CD4-positive, alpha-beta T cell treated with Interleukin-6 at 100 ng/mL for 8 hours (primary cell): ENCODE results near the gene PPL.
"Not testable (repeated sequence)": the region's sequence is repeated elsewhere in the genome, so short reads cannot be mapped to it uniquely, and the experiment has no call there.

ENCODE experiments used
- DNase-seq: peaks from one replicate; pipeline ENCODE4 v3.0.0-alpha.2; 2020; ENCODE audit warnings: mixed read lengths, low spot score

Gene PPL

GRCh38 chr16:4904942-4905615 is 31.9 kb downstream of the PPL start:
- DNase-seq, result no peak

- no peak for DNase-seq
Observed at GRCh38 chr16:4904108-4904941, 32.6 kb downstream of the PPL start.

DNA sequence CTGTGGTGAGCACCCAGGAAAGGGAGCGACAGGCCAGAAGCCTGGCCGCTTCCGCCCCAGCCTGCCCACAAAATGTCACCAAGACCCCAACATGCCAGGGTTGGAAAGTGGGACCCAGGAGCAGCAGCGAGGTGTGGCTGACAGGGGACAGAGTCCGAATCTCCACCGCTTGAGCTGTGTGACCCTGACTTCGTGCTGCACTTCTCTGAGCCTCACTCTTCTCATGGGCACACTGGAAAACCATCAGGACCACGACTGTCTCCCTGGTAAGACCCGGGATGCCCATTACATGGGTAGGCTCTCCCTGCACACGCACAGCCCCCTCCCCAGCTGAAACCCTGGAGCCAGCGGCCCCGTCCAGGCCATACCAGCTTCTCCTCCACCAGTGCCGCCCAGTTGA is 34.9 kb downstream of the PPL start:
- no peak for DNase-seq

DNA sequence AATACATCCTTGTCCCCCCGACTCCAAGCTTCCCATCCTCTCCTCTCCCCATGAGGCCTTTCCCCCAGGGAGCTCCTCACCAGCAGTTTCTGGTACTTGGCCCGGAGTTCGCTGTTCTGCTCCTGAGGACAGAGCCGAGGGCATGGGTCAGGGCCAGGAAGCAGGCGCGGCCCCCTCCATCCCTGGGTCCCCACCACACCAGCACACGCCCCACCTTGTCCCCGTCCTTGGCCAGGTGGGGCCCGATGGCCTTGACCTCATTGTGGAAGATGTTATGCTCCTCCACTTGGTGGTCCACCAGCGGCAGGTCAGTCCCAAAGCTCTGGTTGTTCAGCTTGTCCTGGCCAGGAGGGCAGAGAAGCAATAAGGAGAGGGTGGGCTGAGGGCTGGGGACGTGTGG is 36.2 kb downstream of the PPL start:
- no peak for DNase-seq

DNA sequence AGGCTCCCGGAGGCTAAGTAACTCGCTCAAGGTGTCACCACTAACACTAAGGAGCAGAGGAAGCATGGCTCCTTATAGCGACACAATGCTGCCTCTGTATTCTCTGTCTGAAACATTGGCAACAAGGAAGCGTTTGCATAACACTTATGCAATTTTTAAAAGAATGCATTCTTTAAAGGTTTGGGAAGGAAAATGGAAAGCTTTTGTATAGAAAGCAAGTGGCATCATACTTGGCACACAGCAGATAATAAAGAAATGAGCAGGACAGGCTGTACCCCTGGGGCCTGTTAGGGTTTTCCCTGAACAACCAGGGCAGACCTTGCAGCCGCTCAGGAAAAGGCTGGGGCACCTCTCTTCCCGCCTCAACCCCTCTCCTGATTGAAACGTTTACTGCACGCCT is 36.9 kb downstream of the PPL start:
- DNase-seq, result no peak

GRCh38 chr16:4899474-4899846 is 37.5 kb downstream of the PPL start:
- no peak for DNase-seq

- DNase-seq, result no peak
Observed at GRCh38 chr16:4898811-4899473, 38.0 kb downstream of the PPL start.

DNA sequence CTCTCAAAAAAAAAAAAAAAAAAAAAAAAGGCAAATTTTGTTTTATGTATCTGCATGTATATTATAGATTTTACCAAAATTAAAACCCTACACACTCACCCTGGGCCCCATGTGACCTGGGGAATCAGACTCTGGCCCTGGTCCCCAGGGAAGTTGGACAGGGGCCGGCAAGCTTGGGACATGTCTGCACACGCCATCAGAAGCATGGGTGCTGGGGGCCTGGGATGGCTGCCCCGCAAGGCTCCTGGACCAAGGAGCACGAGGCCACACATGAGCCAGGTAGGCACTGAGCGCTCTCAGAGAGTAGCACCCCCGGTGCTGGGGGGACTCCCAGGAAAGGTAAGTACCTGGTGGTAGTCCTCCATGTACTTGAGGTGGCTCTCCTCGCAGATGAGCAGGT is 39.6 kb downstream of the PPL start:
- DNase-seq, result no peak

- DNase-seq, result not testable (repeated sequence)
Observed at GRCh38 chr16:4896761-4897160, 40.2 kb downstream of the PPL start.

- no peak for DNase-seq
Observed at GRCh38 chr16:4895366-4895765, 41.6 kb downstream of the PPL start.

DNA sequence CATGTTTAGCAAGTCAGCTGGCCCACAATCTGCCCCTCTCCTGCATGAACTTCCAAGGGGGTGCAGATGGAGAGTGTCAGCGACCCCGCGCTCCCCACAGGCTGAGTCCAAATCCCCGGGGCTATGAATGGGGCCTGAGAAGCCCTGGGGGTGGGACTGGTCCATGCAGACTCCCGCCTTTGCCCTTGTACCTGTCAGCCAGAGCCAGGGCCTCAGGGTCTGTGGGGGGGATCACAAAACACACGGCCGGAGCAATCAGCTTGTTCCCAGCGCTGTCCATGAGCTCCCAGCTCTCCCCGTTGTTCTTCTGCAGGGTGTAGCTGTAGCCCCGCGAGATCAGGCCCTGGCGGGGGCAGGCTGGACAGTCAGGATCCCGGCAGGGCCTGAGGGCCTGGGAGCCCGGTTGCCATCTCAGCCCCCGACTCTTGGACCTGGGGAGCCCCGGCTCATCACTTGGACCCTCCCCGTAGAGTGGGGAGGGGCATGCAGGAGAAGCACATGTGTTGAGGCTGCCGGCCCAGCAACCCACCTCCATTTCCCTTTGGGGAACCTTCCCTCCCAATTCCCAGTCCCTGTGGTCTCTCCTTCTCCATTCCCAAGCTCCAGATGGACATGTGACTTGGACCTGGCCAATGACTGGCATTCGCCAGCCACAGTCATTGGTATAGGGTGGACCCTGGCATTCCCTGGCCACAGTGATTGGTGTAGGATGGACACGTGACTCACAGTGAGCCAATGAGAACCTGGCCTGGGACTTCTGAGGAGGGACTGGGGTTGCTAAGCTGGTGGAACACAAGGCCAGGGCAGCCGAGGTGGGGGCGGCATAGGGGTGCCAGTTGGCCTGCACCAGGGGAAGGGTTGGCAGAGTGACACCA is 42.4 kb downstream of the PPL start:
- DNase-seq, result no peak

DNA sequence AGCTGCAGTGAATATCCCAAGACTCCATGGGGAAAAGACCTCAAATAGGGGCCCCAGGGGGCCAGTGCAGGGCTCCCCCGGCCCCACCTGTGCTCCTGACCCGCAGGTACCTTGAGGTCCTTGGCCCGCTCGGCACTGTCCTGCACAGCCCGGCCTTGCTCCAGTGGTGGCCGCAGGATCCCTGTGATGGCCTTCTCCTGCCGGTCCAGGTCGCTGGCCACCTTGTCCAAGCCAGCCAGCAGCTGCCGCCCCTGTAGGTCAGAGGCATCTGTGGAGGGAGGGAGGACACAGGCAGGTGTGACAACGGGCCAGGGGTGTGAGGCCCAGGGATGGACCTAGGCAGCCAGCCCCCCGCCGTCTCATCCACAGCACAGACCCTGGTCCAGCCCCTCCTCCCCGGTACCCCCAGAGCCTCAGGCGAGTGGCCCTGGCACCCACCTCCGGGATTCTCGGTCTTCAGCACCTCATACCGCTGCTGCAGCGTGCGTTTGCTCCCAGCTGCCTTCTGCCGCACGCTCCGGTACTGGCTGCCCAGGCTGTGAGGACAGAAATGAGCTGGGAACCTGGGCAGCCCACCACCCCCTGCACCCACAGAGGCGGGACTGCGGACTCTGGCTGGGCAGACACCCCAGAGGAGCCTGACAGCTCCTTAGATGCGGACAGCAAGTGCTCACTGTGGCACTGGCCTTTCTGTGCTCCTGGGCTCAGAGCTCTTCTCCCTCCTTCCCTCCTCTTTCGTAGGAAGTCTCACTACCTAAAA is 43.7 kb downstream of the PPL start:
- DNase-seq, result no peak

- no peak for DNase-seq
Observed at GRCh38 chr16:4892361-4893102, 44.4 kb downstream of the PPL start.

GRCh38 chr16:4891886-4892216 is 45.1 kb downstream of the PPL start:
- DNase-seq, result no peak

DNA sequence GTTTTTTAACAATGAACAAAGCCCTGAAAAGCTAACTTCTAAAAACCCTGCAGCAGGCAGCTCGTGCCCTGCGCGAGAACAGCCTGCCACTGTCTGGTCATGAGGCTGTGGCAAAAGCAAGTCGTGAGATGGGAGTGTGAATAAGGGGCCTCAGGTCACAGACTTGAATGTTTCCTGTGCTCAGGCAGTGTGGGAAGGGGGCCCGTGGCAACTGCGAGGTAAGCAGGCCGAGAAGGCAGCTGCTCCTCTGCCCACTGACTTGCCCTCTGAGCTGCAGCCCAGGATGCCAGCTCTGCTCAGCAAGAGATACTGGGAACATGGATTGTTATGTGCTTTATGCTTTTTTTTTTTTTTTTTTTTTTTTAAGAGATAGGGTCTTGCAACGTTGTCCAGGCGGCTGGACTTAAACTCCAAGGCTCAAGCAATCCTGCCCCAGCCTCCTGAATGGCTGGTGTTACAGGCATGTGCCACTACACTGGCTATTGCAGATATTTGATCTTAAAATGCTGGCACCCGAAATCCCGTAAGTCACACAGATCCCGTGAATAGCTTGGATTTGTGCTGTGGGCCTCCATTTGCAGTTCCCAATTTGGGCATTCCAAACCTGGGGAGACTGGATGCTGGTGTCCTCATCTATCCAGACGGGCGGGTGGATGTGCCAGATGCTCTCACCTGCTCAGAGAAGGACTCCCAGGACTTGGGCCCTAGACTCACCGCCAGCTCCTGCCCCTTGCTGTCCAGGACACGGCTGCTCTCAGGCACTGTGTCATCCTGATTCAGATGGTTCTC is 45.7 kb downstream of the PPL start:
- no peak for DNase-seq

- DNase-seq, result no peak
Observed at GRCh38 chr16:4890686-4891085, 46.3 kb downstream of the PPL start.

- DNase-seq, result no peak
Observed at GRCh38 chr16:4890026-4890425, 46.9 kb downstream of the PPL start.

- no peak for DNase-seq
Observed at GRCh38 chr16:4888428-4889135, 48.4 kb downstream of the PPL start.

- DNase-seq, result no peak
Observed at GRCh38 chr16:4886151-4886550, 50.8 kb downstream of the PPL start.
